ENCODE data around the gene GGT1. TPM values are rescaled to one million over a fixed set of nuclear protein-coding genes. Genes with fewer than 3 reads are reported as not detected.

Gene GGT1
- total and polyA plus RNA-seq, 2 experiments from 2014 or later, result 6.6 to 7.4 TPM

DNA sequence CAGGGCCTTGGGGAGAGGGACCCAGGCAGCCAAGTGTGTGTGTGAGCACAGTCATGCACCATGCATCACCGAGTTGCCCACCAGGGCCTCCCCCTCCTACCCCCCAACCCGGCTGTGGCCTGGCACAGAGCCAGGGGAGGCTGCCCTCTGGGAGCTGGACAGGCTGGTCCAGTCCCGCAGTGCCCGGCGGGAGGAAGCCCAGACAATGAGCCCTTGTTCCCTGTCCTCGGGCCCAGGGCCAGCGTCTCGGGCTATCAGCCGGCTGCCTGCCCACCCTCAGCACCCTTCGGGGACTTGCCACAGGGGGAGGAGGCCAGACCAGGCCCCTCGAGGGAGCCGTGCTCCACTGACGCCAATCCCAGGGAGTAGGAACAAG, 14.6 kb upstream of the GGT1 start:
- Mint-ChIP-seq H3K27ac (no peak overlapping the region), H3K27me3 (ENCODE audit: insufficient read depth, low read depth, poor library complexity) (peaks cover 7% of the 10 kb centered on the region), H3K36me3 (ENCODE audit: low read depth) (no peaks in the 10 kb centered on the region), H3K9me3 (no peaks in the 10 kb centered on the region), H3K4me3 (no peak overlapping the region), H3K4me1 (peaks cover 7% of the 10 kb centered on the region)
- 0 out of 2 replicates have a peak, but pooled peaks cover 2% of the 10 kb centered on the region for H3K4me1 ChIP-seq (ENCODE audit: insufficient read depth)
- H3K36me3 ChIP-seq (ENCODE audit: insufficient read depth), result no peaks in the 10 kb centered on the region
- DNase-seq (ENCODE audit: low spot score) (no peak), ATAC-seq (no peak)
- no peaks in the 10 kb centered on the region for H3K9me2 ChIP-seq (ENCODE audit: insufficient read depth)
- no peak overlapping the region for H3K27ac ChIP-seq (ENCODE audit: low read depth)
- H3K79me2 ChIP-seq (replicated peaks; ENCODE audit: insufficient read depth), result no peaks in the 10 kb centered on the region
- H4K20me1 ChIP-seq (replicated peaks; ENCODE audit: insufficient read depth), result no peaks in the 10 kb centered on the region
- no peak overlapping the region for H3K4me3 ChIP-seq
- no peaks in the 10 kb centered on the region for H3K27me3 ChIP-seq (ENCODE audit: insufficient read depth)
- 0 out of 2 replicates have a peak, but pooled peaks cover 2% of the 10 kb centered on the region for H3F3A ChIP-seq (replicated peaks; ENCODE audit: low read depth)
- TF ChIP-seq, protein P1, sequence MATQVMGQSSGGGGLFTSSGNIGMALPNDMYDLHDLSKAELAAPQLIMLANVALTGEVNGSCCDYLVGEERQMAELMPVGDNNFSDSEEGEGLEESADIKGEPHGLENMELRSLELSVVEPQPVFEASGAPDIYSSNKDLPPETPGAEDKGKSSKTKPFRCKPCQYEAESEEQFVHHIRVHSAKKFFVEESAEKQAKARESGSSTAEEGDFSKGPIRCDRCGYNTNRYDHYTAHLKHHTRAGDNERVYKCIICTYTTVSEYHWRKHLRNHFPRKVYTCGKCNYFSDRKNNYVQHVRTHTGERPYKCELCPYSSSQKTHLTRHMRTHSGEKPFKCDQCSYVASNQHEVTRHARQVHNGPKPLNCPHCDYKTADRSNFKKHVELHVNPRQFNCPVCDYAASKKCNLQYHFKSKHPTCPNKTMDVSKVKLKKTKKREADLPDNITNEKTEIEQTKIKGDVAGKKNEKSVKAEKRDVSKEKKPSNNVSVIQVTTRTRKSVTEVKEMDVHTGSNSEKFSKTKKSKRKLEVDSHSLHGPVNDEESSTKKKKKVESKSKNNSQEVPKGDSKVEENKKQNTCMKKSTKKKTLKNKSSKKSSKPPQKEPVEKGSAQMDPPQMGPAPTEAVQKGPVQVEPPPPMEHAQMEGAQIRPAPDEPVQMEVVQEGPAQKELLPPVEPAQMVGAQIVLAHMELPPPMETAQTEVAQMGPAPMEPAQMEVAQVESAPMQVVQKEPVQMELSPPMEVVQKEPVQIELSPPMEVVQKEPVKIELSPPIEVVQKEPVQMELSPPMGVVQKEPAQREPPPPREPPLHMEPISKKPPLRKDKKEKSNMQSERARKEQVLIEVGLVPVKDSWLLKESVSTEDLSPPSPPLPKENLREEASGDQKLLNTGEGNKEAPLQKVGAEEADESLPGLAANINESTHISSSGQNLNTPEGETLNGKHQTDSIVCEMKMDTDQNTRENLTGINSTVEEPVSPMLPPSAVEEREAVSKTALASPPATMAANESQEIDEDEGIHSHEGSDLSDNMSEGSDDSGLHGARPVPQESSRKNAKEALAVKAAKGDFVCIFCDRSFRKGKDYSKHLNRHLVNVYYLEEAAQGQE (IDR thresholded peaks at IDR 0.05; ENCODE audit: unreplicated experiment), result no peak
- TF ChIP-seq, protein P2, sequence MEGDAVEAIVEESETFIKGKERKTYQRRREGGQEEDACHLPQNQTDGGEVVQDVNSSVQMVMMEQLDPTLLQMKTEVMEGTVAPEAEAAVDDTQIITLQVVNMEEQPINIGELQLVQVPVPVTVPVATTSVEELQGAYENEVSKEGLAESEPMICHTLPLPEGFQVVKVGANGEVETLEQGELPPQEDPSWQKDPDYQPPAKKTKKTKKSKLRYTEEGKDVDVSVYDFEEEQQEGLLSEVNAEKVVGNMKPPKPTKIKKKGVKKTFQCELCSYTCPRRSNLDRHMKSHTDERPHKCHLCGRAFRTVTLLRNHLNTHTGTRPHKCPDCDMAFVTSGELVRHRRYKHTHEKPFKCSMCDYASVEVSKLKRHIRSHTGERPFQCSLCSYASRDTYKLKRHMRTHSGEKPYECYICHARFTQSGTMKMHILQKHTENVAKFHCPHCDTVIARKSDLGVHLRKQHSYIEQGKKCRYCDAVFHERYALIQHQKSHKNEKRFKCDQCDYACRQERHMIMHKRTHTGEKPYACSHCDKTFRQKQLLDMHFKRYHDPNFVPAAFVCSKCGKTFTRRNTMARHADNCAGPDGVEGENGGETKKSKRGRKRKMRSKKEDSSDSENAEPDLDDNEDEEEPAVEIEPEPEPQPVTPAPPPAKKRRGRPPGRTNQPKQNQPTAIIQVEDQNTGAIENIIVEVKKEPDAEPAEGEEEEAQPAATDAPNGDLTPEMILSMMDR (conservative IDR thresholded peaks at IDR 0.05; ENCODE audit: low read depth in 2 of 2), result no peak
- no peak for TF ChIP-seq ZNF331 (CRISPR knock-in tag; IDR thresholded peaks at IDR 0.05; ENCODE audit: low read depth)
- no peak for TF ChIP-seq JUNB (IDR thresholded peaks at IDR 0.05; ENCODE audit: unreplicated experiment)
- no peak for TF ChIP-seq CREB1 (CRISPR knock-in tag; IDR thresholded peaks at IDR 0.05; ENCODE audit: low read depth)
- no peak for TF ChIP-seq ZNF114 (CRISPR knock-in tag; IDR thresholded peaks at IDR 0.05)
- TF ChIP-seq, protein P3, sequence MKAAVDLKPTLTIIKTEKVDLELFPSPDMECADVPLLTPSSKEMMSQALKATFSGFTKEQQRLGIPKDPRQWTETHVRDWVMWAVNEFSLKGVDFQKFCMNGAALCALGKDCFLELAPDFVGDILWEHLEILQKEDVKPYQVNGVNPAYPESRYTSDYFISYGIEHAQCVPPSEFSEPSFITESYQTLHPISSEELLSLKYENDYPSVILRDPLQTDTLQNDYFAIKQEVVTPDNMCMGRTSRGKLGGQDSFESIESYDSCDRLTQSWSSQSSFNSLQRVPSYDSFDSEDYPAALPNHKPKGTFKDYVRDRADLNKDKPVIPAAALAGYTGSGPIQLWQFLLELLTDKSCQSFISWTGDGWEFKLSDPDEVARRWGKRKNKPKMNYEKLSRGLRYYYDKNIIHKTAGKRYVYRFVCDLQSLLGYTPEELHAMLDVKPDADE (IDR thresholded peaks at IDR 0.05), result no peak
- no peak for TF ChIP-seq EZH2phosphoT487 (IDR thresholded peaks at IDR 0.05; ENCODE audit: unreplicated experiment)
- TF ChIP-seq, protein P4, sequence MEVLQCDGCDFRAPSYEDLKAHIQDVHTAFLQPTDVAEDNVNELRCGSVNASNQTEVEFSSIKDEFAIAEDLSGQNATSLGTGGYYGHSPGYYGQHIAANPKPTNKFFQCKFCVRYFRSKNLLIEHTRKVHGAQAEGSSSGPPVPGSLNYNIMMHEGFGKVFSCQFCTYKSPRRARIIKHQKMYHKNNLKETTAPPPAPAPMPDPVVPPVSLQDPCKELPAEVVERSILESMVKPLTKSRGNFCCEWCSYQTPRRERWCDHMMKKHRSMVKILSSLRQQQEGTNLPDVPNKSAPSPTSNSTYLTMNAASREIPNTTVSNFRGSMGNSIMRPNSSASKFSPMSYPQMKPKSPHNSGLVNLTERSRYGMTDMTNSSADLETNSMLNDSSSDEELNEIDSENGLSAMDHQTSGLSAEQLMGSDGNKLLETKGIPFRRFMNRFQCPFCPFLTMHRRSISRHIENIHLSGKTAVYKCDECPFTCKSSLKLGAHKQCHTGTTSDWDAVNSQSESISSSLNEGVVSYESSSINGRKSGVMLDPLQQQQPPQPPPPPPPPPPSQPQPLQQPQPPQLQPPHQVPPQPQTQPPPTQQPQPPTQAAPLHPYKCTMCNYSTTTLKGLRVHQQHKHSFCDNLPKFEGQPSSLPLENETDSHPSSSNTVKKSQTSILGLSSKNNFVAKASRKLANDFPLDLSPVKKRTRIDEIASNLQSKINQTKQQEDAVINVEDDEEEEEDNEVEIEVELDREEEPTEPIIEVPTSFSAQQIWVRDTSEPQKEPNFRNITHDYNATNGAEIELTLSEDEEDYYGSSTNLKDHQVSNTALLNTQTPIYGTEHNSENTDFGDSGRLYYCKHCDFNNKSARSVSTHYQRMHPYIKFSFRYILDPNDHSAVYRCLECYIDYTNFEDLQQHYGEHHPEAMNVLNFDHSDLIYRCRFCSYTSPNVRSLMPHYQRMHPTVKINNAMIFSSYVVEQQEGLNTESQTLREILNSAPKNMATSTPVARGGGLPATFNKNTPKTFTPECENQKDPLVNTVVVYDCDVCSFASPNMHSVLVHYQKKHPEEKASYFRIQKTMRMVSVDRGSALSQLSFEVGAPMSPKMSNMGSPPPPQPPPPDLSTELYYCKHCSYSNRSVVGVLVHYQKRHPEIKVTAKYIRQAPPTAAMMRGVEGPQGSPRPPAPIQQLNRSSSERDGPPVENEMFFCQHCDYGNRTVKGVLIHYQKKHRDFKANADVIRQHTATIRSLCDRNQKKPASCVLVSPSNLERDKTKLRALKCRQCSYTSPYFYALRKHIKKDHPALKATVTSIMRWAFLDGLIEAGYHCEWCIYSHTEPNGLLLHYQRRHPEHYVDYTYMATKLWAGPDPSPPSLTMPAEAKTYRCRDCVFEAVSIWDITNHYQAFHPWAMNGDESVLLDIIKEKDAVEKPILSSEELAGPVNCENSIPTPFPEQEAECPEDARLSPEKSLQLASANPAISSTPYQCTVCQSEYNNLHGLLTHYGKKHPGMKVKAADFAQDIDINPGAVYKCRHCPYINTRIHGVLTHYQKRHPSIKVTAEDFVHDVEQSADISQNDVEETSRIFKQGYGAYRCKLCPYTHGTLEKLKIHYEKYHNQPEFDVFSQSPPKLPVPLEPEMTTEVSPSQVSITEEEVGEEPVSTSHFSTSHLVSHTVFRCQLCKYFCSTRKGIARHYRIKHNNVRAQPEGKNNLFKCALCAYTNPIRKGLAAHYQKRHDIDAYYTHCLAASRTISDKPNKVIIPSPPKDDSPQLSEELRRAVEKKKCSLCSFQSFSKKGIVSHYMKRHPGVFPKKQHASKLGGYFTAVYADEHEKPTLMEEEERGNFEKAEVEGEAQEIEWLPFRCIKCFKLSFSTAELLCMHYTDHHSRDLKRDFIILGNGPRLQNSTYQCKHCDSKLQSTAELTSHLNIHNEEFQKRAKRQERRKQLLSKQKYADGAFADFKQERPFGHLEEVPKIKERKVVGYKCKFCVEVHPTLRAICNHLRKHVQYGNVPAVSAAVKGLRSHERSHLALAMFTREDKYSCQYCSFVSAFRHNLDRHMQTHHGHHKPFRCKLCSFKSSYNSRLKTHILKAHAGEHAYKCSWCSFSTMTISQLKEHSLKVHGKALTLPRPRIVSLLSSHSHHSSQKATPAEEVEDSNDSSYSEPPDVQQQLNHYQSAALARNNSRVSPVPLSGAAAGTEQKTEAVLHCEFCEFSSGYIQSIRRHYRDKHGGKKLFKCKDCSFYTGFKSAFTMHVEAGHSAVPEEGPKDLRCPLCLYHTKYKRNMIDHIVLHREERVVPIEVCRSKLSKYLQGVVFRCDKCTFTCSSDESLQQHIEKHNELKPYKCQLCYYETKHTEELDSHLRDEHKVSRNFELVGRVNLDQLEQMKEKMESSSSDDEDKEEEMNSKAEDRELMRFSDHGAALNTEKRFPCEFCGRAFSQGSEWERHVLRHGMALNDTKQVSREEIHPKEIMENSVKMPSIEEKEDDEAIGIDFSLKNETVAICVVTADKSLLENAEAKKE (CRISPR knock-in tag; IDR thresholded peaks at IDR 0.05), result no peak
- no peak for TF ChIP-seq EZH2 (IDR thresholded peaks at IDR 0.05; ENCODE audit: low read depth, unreplicated experiment)
- TF ChIP-seq NANOG (IDR thresholded peaks at IDR 0.05; ENCODE audit: borderline replicate concordance), result no peak
- TF ChIP-seq POLR2AphosphoS5 (IDR thresholded peaks at IDR 0.05; ENCODE audit: low read depth), result no peak
- no peak for TF ChIP-seq STAT1 (IDR thresholded peaks at IDR 0.05; ENCODE audit: unreplicated experiment)
- H2AFZ ChIP-seq, result no peak overlapping the region
- H3K4me2 ChIP-seq, result no peak overlapping the region
